GM21423 (cell line): ENCODE data around the gene KCNK18.

Experiments
- ATAC-seq: cut with Tn5 transposase; IDR thresholded peaks from one replicate; pipeline ENCODE4 v1.9.1; 2021; ENCODE audit warnings: mild to moderate bottlenecking, moderate library complexity; ENCODE audit not compliant: unreplicated experiment

Gene KCNK18

GRCh38 chr10:117197189-117197588 lies at the start of gene KCNK18:
Gene KCNK18 (plus strand): TSS chr10:117197489. CDS start chr10:117197489, 0 bp downstream.
- no peak for ATAC-seq

GRCh38 chr10:117148284-117148683 lies 49.0 kb upstream of the KCNK18 start:
- no peak for ATAC-seq

GRCh38 chr10:117152668-117153067 lies 44.6 kb upstream of the KCNK18 start:
- ATAC-seq, result no peak

GRCh38 chr10:117158297-117158696 lies 39.0 kb upstream of the KCNK18 start:
- no peak for ATAC-seq

- ATAC-seq, result no peak
These were observed 37.9 kb upstream of the KCNK18 start for GRCh38 chr10:117159390-117159789.

- ATAC-seq, result no peak
These were observed 36.7 kb upstream of the KCNK18 start for GRCh38 chr10:117160567-117160966.

- no peak for ATAC-seq
These were observed 35.8 kb upstream of the KCNK18 start for GRCh38 chr10:117161386-117162033.

- ATAC-seq, result no peak
These were observed 34.9 kb upstream of the KCNK18 start for GRCh38 chr10:117162093-117163060.

- no peak for ATAC-seq
These were observed 34.0 kb upstream of the KCNK18 start for GRCh38 chr10:117163061-117163953.

GRCh38 chr10:117163954-117164548 lies 33.2 kb upstream of the KCNK18 start:
- ATAC-seq, result no peak

- ATAC-seq, result no peak
These were observed 32.4 kb upstream of the KCNK18 start for GRCh38 chr10:117164592-117165537.

- no peak for ATAC-seq
These were observed 31.5 kb upstream of the KCNK18 start for GRCh38 chr10:117165538-117166417.

- ATAC-seq, result no peak
These were observed 30.6 kb upstream of the KCNK18 start for GRCh38 chr10:117166418-117167345.

- no peak for ATAC-seq
These were observed 29.9 kb upstream of the KCNK18 start for GRCh38 chr10:117167346-117167788.

GRCh38 chr10:117167789-117168674 lies 29.3 kb upstream of the KCNK18 start:
- peak; percentile 91 for ATAC-seq

GRCh38 chr10:117168729-117169128 lies 28.6 kb upstream of the KCNK18 start:
- no peak for ATAC-seq
